Glomerular visceral epithelial cell (primary cell): ENCODE data around the gene GJB3.
A peak's percentile ranks its signal among the peaks of the same experiment; 100 is the strongest.
"Not testable (repeated sequence)": the region's sequence is repeated elsewhere in the genome, so short reads cannot be mapped to it uniquely, and the experiment has no call there.

Experiments
- DNase-seq: peaks from one replicate; pipeline ENCODE4 v3.0.0-alpha.2; 2016; ENCODE audit errors: extremely low spot score

GJB3 gene

GRCh38 chr1:34781071-34781843 lies at the start of gene GJB3:
Gene GJB3 (plus strand): TSS chr1:34781214. CDS start chr1:34784763, 3,549 bp downstream.
- no peak for DNase-seq

GRCh38 chr1:34732831-34733230 lies 48.2 kb upstream of the GJB3 start:
- DNase-seq = not testable (repeated sequence)

DNA sequence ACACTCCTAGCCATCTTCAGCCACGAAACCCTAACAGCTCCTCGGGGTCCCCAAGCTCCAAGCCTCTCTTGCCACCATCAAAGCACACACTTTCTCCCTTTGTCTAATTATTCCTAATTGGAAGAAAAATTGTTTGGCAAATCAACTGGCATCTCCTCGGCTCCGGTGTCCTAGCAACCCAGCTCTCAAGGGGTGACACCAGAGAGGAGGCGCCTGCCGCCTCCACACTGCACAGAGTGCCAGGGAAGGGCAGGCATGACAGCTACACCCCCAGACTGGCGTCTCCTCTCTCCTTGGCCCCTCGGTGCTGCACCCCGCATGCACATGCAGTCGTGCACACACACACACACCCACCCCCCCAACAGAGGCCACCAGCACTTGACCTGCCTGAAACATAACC lies 44.3 kb upstream of the GJB3 start:
- DNase-seq = no peak

DNA sequence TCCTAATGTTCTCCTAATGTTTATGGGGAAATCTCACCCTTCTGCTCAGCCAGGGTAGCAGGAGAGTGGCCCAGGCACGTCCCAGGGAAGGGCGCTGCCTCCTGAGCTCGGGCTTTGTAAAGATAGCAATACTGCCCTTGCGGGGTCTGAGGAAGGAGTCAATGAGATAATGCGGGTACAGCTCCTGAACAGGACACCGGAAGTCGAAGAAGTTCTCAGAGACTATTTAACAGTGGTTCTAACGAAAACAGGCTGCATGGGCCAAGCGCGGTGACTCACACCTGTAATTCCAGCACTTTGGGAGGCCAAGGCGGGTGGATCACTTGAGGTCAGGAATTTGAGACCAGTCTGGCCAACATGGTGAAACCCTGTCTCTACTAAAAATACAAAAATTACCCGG lies 43.8 kb upstream of the GJB3 start:
- DNase-seq = not testable (repeated sequence)

DNA sequence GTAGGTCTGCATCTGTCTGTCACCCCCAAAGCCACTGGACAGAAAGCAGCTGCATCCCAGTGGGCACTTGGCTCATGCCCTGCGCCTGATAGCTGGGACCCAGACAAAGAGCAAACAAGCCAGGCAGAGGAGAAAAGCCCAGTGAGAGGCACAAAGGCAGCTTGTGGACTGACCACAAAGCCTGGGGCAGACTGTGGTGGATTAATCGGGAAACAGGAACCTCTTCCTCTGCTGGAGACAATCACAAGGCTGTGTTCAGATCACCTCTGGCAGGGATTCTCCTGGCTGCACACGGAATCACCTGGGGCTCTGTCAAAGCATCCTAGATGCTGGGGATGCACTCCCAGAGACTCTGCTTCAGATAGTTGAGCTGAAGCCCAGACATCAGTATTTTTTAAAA lies 41.4 kb upstream of the GJB3 start:
- no peak for DNase-seq

DNA sequence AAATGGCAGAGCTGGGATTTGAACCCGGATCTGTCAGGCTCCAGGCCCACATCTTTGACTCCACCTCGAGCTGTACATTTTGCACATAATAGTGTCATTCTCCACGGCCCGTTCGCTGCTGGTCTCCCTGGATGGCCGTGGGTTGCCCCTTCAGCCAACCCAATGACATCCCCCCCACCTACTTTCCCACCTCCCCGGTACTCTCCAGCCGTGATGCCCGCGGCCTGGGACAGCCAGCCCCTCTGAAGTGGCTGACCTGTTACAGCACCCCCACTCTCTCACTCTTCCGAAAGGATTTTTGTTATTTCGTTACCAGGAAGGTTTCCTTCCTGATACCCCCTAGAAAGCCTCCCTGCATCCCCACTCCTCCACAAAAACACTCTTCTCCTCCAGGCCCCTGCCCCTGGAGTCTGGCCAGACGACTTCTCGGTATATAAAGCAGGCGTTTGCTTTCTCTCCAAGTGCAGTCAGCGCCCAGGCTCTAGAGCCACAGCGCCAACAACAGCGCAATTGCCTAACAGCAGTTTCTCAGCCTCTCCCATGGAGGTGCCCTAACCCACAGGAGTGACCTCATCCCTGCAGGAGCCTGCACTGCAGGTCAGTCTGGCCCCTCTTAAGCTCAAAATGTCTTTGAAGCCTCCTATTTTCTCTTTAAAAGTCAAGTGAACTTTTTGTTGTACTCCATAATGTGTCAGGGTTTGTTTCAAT lies 40.7 kb upstream of the GJB3 start:
- DNase-seq = no peak

DNA sequence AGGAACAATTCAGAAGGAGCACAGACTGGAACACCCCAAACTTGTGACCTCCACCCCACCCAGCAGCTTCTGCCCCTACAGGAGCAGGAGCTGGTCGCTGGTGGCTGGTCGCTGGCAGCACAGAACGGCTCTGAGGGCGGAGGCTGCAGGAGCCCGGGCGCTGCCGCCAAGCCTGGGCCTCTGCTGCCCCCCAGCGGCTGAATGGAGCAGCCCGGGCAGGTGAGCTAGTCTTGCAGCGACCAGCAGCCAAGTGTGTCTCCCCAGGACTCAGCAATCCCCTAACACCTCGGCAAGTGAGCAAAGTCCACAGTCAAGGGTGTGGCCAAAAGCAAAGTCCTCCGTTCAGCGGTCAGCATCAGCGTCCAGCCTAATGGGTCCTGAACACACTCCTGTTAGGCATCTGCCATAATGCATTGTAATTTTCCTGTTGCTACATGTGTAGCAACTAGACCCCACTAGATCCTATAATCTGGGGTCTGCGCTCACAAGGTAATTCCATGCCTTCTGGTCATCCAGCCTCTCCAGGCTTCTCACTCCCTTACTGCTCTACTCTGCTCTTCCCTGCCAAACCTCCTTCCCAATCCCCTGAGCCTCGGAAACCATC lies 38.2 kb upstream of the GJB3 start:
- peak; percentile 71 for DNase-seq

DNA sequence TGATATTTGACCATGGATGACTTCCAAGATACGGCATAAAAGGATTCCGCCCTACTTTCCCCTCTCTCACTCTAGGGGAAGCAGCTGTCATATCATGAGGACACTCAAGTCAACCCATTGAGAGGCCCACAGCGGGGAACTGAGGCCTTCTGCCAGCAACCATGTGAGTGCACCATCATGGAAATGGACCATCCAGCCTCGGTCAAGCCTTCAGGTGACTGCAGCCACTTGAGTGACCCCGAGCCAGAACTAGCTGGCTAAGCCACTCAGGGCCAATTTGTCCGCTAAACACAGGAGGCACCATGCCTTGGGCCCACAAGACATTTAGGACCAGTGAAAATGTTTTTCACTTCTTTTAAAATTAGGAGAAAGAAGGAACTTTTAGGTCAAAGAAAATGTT lies 37.2 kb upstream of the GJB3 start:
- no peak for DNase-seq

DNA sequence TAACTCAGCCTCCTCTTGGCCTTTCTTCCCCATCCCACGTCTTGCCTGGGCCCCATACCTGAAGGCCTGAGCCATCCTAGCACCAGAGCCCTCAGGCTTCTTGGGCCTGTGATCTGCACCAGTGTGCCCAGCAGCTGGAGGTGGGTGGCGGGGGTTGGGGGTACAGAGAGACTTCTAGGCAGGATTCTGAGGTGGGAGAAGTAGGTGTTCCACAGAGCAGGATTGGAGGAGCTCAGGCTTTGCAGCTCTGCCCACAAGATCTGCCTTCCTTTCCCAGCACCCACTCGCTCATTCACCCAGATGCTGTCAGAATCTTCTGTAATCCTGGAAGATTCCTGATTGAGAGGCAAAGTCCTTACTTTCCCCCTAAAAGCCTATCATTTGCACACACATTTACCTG lies 36.2 kb upstream of the GJB3 start:
- no peak for DNase-seq

DNA sequence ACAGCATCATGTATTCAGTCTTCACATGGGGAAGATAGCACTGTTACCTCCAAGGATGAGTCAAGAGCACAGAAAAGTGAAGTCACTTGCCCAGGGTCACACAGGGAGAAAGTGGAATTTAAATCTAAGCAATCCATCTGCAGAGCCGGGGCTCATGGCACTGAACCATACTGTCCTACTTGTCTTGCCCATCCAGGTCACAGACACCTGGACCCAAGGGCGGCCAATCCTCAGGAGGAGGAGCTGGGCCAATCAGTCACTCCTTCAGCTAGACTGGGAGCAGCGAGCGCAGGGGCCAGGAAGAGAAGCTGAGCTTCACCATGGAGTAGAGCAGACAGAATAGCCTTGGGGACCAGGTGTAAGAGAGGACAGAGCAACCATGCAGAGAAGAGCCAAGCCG lies 35.3 kb upstream of the GJB3 start:
- no peak for DNase-seq

- no peak for DNase-seq
These were observed 34.9 kb upstream of the GJB3 start for GRCh38 chr1:34746101-34746500.

DNA sequence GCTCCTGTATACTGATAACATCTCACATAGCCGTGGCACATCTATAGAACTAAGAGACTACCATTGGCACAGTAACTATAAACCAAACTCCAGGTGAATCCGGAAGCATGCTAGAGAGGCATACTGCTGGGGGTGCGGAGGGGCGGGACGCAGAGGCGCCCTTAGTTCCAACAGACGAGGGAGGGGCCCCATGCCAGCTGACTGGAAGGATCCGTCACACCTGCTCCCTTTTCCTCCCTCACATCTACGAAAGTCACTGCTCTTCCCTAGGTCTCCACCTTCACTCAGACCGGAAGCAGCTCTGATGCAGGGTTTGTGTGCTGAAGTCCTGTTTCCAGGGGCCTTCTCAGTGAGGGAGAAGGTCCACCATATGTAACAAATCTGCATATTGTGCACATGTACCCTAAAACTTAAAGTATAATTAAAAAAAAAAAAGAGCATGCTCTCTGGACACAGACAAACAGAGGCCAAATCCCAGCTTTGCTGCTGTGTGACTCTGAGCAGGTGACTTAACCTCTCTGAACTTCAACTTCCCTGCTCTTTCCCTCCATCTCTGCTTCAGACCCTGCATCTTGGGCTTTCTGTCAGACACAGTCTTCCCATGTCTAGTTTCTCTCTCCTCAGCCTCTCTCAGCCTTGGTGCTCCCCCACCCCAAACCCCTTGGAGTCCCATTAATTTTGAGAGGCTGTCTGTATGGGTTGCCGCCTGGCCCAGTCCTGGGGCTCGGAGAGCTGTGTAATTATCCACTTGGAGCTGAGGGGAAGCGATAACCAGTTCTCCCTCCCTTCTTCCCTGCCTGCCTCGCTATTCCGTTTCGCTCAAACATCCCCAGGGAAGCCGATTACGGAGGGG lies 34.0 kb upstream of the GJB3 start:
- DNase-seq = no peak

- DNase-seq = no peak
These were observed 33.4 kb upstream of the GJB3 start for GRCh38 chr1:34747638-34747941.

GRCh38 chr1:34749992-34750391 lies 31.0 kb upstream of the GJB3 start:
- DNase-seq = no peak

- no peak for DNase-seq
These were observed 30.4 kb upstream of the GJB3 start for GRCh38 chr1:34750610-34751009.

- no peak for DNase-seq
These were observed 27.9 kb upstream of the GJB3 start for GRCh38 chr1:34753163-34753562.

DNA sequence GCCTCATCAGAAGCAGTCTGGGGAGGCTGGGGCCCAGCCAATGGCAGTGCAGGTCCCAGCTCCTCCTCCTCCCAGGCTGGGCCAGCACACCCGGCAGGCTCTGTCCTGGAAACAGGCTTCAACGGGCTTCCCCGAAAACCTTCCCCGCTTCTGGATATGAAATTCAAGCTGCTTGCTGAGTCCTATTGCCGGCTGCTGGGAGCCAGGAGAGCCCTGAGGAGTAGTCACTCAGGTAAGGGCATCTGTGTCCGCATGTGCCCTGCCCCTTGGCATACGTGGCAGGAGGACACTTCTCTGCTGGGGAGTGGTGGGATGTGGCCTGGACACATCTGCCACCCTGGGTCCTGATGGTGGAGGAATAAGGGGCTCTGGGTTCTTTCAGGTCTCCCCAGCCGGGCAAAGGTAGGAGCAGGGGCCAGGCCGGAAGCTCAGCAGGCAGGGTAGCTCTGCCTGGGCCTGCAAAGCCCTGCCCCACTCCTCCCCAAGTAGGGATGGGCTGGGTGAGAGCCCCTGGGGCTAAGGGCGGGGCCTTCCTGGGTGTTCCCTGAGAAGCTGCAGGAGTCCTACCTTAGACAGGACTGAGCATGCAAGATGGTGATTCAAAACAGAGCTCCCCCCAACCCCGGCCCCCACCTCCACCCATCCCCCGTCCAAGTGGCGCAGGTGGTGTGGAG lies 25.9 kb upstream of the GJB3 start, which contains the start of gene GJB5:
Gene GJB5 (plus strand): TSS at position 84 of the 674 bp plus-strand sequence. CDS start 2,284 bp downstream, outside the sequence.
- no peak for DNase-seq

DNA sequence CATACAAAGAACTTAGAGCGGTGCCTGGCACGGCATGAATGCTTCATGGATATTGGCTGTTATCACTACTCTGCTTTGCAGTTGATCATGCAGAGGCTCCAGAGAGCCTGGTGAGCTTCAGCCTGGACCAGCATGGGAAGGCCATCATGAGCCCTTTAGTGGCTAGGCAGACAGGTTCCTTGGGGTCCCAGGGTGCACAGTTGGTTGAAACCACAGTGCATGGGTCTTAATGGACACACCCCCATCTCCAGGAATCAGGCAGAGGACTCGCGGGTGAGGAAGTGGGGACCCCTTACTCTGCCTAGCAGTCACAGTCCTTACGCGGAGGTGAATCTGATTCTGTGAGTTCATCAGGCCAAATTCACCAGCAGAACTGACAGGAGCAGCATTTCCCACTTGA lies 25.1 kb upstream of the GJB3 start:
- DNase-seq = no peak

DNA sequence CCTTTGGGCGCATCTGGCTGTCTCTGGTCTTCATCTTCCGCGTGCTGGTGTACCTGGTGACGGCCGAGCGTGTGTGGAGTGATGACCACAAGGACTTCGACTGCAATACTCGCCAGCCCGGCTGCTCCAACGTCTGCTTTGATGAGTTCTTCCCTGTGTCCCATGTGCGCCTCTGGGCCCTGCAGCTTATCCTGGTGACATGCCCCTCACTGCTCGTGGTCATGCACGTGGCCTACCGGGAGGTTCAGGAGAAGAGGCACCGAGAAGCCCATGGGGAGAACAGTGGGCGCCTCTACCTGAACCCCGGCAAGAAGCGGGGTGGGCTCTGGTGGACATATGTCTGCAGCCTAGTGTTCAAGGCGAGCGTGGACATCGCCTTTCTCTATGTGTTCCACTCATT lies 23.6 kb upstream of the GJB3 start:
- no peak for DNase-seq

DNA sequence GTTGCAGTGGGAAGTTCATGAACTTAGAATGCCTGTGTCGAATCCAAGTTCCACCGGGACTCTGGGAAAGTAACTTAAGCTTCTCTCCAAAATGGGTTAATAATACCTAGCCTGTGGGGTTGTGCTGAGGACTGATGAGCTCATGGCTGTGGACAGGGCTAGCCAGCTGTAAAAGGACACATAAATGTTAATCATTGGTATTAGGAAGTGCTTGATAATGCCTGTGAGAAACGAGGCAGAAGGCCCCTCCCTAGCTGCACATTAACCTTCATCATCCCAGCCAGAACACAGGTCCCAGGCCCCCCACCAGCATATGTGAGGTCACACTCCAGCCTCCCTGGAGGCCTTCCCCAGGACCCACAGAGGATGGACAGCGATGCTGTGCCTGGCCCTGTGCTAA lies 22.3 kb upstream of the GJB3 start:
- peak; percentile 72 for DNase-seq

DNA sequence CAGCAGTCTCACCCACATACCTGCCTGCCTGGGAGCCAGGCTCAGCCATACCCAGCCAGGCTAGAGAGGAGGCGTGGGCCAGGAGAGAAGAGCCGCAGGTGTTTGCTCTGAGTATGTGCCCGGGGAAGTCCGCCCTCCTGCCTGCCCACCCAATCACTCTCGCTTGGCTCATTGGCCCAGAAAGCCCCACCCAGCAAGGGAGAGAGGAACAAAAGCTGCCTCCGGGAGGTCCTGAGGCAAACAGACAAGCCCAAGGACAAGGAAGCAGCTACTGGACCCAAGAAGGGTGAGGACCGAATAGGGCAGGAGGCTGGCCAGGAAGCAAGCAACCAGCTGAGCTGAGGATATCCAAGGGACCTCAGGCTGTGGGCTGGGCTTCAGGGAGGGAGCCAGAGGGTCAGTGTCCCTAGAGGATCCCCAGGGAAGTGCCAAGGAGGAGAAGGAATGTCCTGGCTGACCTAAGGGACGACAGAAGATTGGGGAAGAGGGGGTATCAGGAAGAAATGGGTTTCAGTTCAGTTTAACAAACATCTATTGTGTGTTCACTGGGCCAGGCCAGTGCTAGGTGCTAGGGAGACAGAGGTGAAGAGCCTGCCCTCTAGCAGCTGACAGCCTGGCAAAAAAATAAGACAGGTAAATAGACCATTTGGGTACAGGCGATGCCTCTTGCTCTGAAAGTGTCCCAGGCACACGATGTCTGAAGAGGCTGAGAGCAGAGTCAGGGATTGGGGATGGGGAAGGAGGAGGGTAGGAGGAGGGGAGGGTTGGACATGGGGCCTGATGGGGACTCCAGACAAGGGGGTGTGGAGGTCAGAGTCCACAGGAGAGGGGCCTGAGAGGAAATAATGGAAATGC lies 21.3 kb upstream of the GJB3 start, which contains the start of gene GJB4:
Gene GJB4 (plus strand): TSS at position 238 of the 855 bp plus-strand sequence. CDS start 1,515 bp downstream, outside the sequence.
- DNase-seq = no peak
